Panc1 (cell line): Measurements from ENCODE around the gene INHBB. TPM values are rescaled to one million over a fixed set of nuclear protein-coding genes. Genes with fewer than 3 reads are reported as not detected.

Experiments
- ATAC-seq: fragments of 200-7000 bp; cut with Tn5 transposase; 2 replicates; pipeline ENCODE4 v1.9.1; 2020; ENCODE audit warnings: mild to moderate bottlenecking, moderate library complexity
- BruUV-seq: library from RNA; stranded (reverse); fragments of 400-500 nt; replicated peaks from 2 replicates; lab custom pipeline; 2021; lab: Mats Ljungman, UMichigan
- CTCF ChIA-PET: fragments of 300-600 bp; sonication (Branson Sonifier 250); formaldehyde crosslinking; loops from one replicate; lab custom pipeline; 2022; ENCODE audit warnings: antibody characterized with exemption; lab: Charles Lee
- POLR2A ChIA-PET: fragments of 300-600 bp; sonication (Branson Sonifier 250); formaldehyde crosslinking; loops from one replicate; lab custom pipeline; 2022; ENCODE audit warnings: antibody characterized with exemption; lab: Charles Lee
- DNase-seq: peaks from one replicate; pipeline ENCODE4 v3.0.0-alpha.2; 2010; ENCODE audit warnings: low read depth, low spot score
- H3K27ac ChIP-seq: 2 replicates; pipeline ENCODE4 v1.5.1; 2011; ENCODE audit warnings: mild to moderate bottlenecking, low read length, inconsistent platforms
- H3K27me3 ChIP-seq: fragments of 200-500 bp; sonication (Bioruptor generic); 2 replicates; pipeline ENCODE4 v1.6.0; 2014; ENCODE audit warnings: low read length, inconsistent platforms; ENCODE audit not compliant: control insufficient read depth, insufficient read depth
- H3K36me3 ChIP-seq: fragments of 200-500 bp; sonication (Bioruptor generic); 2 replicates; pipeline ENCODE4 v1.5.1; 2014; ENCODE audit warnings: inconsistent platforms, mild to moderate bottlenecking, low read length, moderate library complexity; ENCODE audit not compliant: control insufficient read depth, insufficient read depth
- H3K4me1 ChIP-seq: 2 replicates; pipeline ENCODE4 v1.5.1; 2011; ENCODE audit warnings: inconsistent platforms, mild to moderate bottlenecking, low read length, moderate library complexity; ENCODE audit not compliant: control insufficient read depth, insufficient read depth
- H3K4me3 ChIP-seq, 2 experiments: 2 replicates each; pipeline ENCODE4 v1.5.1; 2011 to 2012; ENCODE audit warnings: low read depth in 2 of 2, low read length in 2 of 2, mild to moderate bottlenecking in 2 of 2, inconsistent platforms in 1 of 2, moderate library complexity in 1 of 2
- H3K9me3 ChIP-seq: fragments of 200-500 bp; sonication (Bioruptor generic); 2 replicates; pipeline ENCODE4 v1.5.1; 2014; ENCODE audit warnings: low read depth, mild to moderate bottlenecking, inconsistent platforms, low read length, moderate library complexity; ENCODE audit not compliant: control insufficient read depth, insufficient read depth
- POLR2AphosphoS5 ChIP-seq: IDR thresholded peaks from 2 replicates; pipeline ENCODE4 v1.6.1; 2012; ENCODE audit warnings: mild to moderate bottlenecking, low read depth, low read length, moderate library complexity
- SIN3A ChIP-seq: IDR thresholded peaks from 2 replicates; pipeline ENCODE4 v1.6.1; 2012; ENCODE audit warnings: low read depth, mild to moderate bottlenecking, low read length, moderate library complexity, borderline replicate concordance; ENCODE audit not compliant: insufficient read depth
- TCF7L2 ChIP-seq: IDR thresholded peaks from 2 replicates; pipeline ENCODE4 v1.6.1; 2011; ENCODE audit warnings: mild to moderate bottlenecking, low read depth, low read length, inconsistent platforms
- in situ Hi-C: cut with HindIII; loops from 2 replicates; pipeline ENCODE4 v1.10.0; 2016; ENCODE audit warnings: low sequenced_read_pairs, low pct_unique_long_range_greater_than_20kb
- intact Hi-C: fragments of 100-400 bp; cut with micrococcal nuclease; formaldehyde crosslinking; loops from one replicate; pipeline ENCODE4 v1.10.0; 2022; ENCODE audit not compliant: unreplicated experiment
- total RNA-seq: library from RNA; stranded (reverse); gene quantifications from one replicate; pipeline ENCODE4 v1.2.1, GENCODE V29; 2021; ENCODE audit not compliant: unreplicated experiment
- TF ChIP-seq, protein P1 (sequence below), 2 experiments: IDR thresholded peaks; 2 replicates each; pipeline ENCODE4 v1.6.1; 2011 to 2012; ENCODE audit warnings: low read depth in 2 of 2, control low read depth in 1 of 2, low read length in 1 of 2, mild to moderate bottlenecking in 1 of 2, moderate library complexity in 1 of 2; ENCODE audit not compliant: insufficient read depth in 1 of 2
- TF ChIP-seq, protein P2 (sequence below): fragments of 450-650 bp; IDR thresholded peaks from 2 replicates; pipeline ENCODE4 v1.5.1; 2017; ENCODE audit warnings: mild to moderate bottlenecking

The INHBB gene
- total RNA-seq, 1 experiment from 2014 or later, result 38.2 TPM

GRCh38 chr2:120366698-120367097 is 20.8 kb downstream of the INHBB start:
- BruUV-seq, result no TSS peak

DNA sequence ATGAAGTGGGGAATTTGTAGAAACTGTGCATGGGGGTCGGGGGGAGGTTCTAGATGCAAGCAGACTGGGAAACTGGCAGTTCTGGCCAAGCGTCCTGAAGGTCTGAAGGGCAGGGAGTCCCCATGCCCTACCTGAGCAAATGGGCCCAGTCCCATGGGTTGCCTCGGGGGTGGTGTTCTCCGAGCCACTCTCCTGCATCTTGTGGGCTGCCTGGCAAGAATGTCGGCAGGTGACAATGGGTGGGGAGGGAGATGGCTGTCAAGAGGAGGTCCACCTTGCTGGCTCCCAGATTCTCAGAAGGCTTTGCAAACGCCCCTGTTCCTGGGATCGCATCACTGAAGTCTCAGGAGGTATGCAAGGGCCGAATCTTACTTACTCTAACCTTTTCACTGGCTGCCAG is 21.3 kb downstream of the INHBB start:
- BruUV-seq, result no TSS peak
- Histone ChIP-seq H3K9me3 (no peaks in the 10 kb centered on the region), H3K27ac (no peak overlapping the region), H3K27me3 (no peaks in the 10 kb centered on the region), H3K36me3 (no peaks in the 10 kb centered on the region), H3K4me1 (peaks cover 4% of the 10 kb centered on the region; the same call in 1 of the 2 replicates), H3K4me3 (no peak overlapping the region)
- DNase-seq, result no peak
- POLR2A ChIA-PET, result no interaction called here
- in situ Hi-C loops (no loop called here), intact Hi-C loops (no loop called here)
- ATAC-seq, result no peak
- CTCF ChIA-PET, result no interaction called here
- no peak for TF ChIP-seq POLR2AphosphoS5
- TF ChIP-seq, protein P1, sequence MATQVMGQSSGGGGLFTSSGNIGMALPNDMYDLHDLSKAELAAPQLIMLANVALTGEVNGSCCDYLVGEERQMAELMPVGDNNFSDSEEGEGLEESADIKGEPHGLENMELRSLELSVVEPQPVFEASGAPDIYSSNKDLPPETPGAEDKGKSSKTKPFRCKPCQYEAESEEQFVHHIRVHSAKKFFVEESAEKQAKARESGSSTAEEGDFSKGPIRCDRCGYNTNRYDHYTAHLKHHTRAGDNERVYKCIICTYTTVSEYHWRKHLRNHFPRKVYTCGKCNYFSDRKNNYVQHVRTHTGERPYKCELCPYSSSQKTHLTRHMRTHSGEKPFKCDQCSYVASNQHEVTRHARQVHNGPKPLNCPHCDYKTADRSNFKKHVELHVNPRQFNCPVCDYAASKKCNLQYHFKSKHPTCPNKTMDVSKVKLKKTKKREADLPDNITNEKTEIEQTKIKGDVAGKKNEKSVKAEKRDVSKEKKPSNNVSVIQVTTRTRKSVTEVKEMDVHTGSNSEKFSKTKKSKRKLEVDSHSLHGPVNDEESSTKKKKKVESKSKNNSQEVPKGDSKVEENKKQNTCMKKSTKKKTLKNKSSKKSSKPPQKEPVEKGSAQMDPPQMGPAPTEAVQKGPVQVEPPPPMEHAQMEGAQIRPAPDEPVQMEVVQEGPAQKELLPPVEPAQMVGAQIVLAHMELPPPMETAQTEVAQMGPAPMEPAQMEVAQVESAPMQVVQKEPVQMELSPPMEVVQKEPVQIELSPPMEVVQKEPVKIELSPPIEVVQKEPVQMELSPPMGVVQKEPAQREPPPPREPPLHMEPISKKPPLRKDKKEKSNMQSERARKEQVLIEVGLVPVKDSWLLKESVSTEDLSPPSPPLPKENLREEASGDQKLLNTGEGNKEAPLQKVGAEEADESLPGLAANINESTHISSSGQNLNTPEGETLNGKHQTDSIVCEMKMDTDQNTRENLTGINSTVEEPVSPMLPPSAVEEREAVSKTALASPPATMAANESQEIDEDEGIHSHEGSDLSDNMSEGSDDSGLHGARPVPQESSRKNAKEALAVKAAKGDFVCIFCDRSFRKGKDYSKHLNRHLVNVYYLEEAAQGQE (IDR thresholded peaks at IDR 0.05; ENCODE audit: insufficient read depth in 1 of 2, low read depth in 2 of 2, low read length in 1 of 2), result no peak
- TF ChIP-seq TCF7L2, result no peak
- TF ChIP-seq, protein P2, sequence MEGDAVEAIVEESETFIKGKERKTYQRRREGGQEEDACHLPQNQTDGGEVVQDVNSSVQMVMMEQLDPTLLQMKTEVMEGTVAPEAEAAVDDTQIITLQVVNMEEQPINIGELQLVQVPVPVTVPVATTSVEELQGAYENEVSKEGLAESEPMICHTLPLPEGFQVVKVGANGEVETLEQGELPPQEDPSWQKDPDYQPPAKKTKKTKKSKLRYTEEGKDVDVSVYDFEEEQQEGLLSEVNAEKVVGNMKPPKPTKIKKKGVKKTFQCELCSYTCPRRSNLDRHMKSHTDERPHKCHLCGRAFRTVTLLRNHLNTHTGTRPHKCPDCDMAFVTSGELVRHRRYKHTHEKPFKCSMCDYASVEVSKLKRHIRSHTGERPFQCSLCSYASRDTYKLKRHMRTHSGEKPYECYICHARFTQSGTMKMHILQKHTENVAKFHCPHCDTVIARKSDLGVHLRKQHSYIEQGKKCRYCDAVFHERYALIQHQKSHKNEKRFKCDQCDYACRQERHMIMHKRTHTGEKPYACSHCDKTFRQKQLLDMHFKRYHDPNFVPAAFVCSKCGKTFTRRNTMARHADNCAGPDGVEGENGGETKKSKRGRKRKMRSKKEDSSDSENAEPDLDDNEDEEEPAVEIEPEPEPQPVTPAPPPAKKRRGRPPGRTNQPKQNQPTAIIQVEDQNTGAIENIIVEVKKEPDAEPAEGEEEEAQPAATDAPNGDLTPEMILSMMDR, result no peak
- TF ChIP-seq SIN3A, result no peak

More at GRCh38 chr2:120366698-120367097, 20.8 kb downstream of the INHBB start:
- in situ Hi-C loops, result no loop called here
- TF ChIP-seq, protein P2, result no peak
- TF ChIP-seq POLR2AphosphoS5 (no peak), SIN3A (no peak), TCF7L2 (no peak)
- TF ChIP-seq, protein P1 (IDR thresholded peaks at IDR 0.05; ENCODE audit: insufficient read depth in 1 of 2, low read depth in 2 of 2, low read length in 1 of 2), result no peak
- Histone ChIP-seq H3K4me1 (peaks cover 4% of the 10 kb centered on the region; the same call in 1 of the 2 replicates), H3K27me3 (no peaks in the 10 kb centered on the region), H3K27ac (no peak overlapping the region), H3K36me3 (no peaks in the 10 kb centered on the region), H3K4me3 (no peak overlapping the region), H3K9me3 (no peaks in the 10 kb centered on the region)
- intact Hi-C loops, result no loop called here
- POLR2A ChIA-PET, result no interaction called here
- DNase-seq (no peak), ATAC-seq (no peak)
- CTCF ChIA-PET, result no interaction called here
